ENCODE data around the gene FOSB. TPM values are rescaled to one million over a fixed set of nuclear protein-coding genes. Genes with fewer than 3 reads are reported as not detected.

The FOSB gene
- total RNA-seq, 1 donor: 337 TPM

DNA sequence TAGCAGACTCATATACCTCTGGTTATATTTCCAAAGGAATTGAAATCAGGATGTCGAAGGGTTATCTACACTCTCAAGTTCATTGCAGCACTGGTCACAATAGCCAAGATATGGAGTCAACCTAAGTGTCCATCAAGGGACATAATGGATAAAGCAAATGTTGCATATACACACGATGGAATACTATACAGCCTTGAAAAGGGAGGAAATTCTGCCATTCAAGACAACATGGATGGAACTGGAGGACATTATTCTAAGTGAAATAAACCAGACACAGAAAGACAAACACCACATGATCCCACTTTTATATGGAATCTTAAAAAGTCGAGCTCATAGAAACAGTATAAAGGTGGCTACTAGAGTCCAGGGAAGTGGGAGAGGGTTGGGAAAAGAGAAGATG is 30.5 kb upstream of the FOSB start:
- peaks cover 19% of the 10 kb centered on the region for H3K4me1 ChIP-seq (ENCODE audit: insufficient read depth, low read length)
- H3K4me3 ChIP-seq (ENCODE audit: low read length): no peak overlapping the region
- H3K27me3 ChIP-seq (ENCODE audit: insufficient read depth, low read length): no peaks in the 10 kb centered on the region
- no peaks in the 10 kb centered on the region for H3K9me3 ChIP-seq (ENCODE audit: low read depth, low read length)

DNA sequence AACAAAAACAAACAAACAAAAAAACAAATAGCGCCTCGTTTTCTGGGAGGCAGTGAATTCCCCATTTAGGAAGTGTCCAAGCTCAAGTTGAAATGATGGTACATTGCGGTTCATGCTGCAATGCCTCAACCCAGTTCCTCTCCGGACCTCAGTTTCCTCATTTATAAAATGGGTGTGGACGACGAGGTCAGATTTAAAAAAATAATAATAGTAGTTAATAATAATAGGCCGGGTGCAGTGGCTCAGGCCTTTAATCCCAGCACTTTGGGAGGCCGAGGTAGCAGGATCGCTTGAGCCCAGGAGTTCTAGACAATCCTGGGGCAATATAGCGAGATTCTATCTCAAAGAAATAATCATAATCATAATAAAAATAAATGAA is 28.6 kb upstream of the FOSB start:
- no peaks in the 10 kb centered on the region for H3K9me3 ChIP-seq (ENCODE audit: low read depth, low read length)
- H3K27me3 ChIP-seq (ENCODE audit: insufficient read depth, low read length): no peaks in the 10 kb centered on the region
- peak overlapping the region; percentile 56 for H3K4me3 ChIP-seq (ENCODE audit: low read length)
- peaks cover 35% of the 10 kb centered on the region for H3K4me1 ChIP-seq (ENCODE audit: insufficient read depth, low read length)

DNA sequence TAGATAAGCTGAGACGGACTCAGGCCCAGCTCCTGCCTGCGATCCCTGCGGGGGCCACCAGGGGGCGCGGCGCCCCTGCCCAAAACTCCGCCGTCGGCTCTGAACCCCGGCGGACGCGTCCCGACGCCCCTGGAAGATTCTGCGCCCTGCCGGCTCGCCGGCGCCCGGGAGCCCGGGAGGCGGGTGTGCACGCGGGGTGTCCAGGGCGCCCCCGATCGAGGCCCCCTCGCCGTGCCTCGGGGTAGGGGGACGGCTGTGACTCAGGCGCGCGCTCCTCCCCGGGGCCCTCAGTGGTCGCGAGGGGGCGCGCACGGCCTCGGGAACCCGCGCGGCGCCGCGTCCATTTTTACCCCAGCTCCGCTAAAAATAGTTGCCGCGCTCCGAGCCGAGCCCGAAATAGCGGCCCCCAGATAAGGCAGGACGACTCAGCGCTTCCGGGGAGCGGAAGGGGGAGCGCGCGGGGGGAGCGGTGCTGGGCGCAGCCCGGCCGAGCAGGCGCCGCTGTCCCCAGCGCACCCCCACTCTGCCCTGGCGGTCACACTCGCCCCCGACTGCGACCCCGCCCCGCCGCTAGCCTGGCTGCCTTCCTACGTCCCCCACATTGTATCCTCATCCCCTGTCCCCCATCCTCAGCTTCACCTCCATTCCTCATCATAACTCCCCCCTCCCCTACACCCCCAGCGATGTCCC is 28.1 kb upstream of the FOSB start:
- Histone ChIP-seq H3K4me3 (ENCODE audit: low read length) (peak overlapping the region; percentile 56), H3K4me1 (ENCODE audit: insufficient read depth, low read length) (peaks cover 40% of the 10 kb centered on the region), H3K9me3 (ENCODE audit: low read depth, low read length) (no peaks in the 10 kb centered on the region), H3K27me3 (ENCODE audit: insufficient read depth, low read length) (no peaks in the 10 kb centered on the region)

DNA sequence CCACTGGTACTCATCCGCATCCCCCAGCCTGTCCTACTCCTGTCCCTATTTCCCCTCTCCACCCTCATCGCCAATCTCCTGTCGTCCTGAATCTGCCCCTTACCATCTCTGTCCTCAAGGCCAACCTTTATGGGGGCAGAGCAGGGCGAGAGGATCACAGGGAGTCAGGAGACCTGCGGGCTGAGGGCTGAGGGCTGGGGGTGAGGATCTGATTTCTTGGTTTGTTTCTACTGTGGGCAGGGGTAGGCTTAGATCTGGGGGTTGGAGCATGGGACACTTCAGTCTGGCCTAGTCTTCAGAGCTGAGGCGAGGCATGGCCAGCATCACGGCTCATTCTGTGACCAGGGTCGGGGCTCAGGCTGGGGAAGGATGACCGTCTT is 27.5 kb upstream of the FOSB start:
- no peaks in the 10 kb centered on the region for H3K27me3 ChIP-seq (ENCODE audit: insufficient read depth, low read length)
- no peak overlapping the region for H3K4me3 ChIP-seq (ENCODE audit: low read length)
- H3K4me1 ChIP-seq (ENCODE audit: insufficient read depth, low read length): peaks cover 45% of the 10 kb centered on the region
- H3K9me3 ChIP-seq (ENCODE audit: low read depth, low read length): no peaks in the 10 kb centered on the region

DNA sequence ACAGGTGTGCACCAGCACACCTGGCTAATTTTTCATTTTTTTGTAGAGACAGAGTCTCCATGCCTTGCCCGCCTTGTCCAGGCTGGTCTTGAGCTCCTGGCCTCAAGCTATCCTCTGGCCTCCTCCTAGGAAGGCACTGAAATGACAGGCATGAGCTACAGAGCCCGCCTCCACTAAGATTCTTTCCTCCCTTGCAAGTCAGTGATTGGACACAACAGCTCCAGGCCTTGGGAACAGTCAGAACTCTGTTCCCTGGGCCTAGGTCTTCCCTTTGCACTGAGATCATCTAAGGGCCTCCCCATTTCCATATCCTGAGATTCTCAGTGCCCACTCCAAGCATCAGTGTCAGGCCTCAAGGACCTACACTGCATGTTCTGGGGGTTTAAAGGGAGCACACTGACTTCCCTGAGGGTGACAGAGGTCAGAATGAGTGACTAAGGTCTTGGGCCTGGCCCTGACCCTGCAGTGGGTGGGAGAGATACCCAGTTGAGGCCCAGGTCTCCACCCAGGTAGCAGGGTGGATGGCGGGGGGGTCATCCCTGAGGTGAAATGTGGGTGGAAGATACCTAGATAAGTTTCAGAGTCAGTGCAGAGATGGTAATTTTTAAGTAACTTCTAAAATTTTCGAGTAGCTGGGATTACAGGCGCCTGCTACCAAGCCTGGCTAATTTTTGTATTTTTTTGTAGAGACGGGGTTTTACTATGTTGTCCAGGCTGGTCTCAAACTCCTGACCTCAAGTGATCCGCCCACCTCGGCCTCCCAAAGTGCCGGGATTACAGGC is 26.7 kb upstream of the FOSB start:
- Histone ChIP-seq H3K4me1 (ENCODE audit: insufficient read depth, low read length) (peaks cover 45% of the 10 kb centered on the region), H3K27me3 (ENCODE audit: insufficient read depth, low read length) (no peaks in the 10 kb centered on the region)

DNA sequence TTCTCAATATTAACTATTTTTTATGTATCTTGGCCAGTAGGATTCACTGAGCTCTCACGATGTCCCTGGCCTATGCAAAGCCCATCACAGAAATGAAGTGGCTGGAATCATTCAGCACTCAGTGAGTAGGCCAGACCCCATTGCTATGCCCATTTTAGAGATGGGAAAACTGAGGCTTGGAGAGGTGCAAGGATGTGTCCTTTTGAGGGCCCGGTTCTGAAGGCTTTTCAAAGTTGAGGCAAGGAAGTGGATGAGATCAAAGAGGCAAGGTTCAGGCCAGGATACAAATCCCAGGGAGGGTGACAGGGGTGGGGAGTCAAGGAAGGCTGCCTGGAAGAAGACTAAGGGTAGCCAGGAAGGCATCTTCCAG is 25.4 kb upstream of the FOSB start:
- no peak overlapping the region for H3K4me3 ChIP-seq (ENCODE audit: low read length)
- H3K9me3 ChIP-seq (ENCODE audit: low read depth, low read length): no peaks in the 10 kb centered on the region
- no peaks in the 10 kb centered on the region for H3K27me3 ChIP-seq (ENCODE audit: insufficient read depth, low read length)
- peaks cover 45% of the 10 kb centered on the region for H3K4me1 ChIP-seq (ENCODE audit: insufficient read depth, low read length)

More for the DNA sequence above, 26.7 kb upstream of the FOSB start:
- H3K4me3 ChIP-seq (ENCODE audit: low read length): no peak overlapping the region
- H3K9me3 ChIP-seq (ENCODE audit: low read depth, low read length): no peaks in the 10 kb centered on the region

DNA sequence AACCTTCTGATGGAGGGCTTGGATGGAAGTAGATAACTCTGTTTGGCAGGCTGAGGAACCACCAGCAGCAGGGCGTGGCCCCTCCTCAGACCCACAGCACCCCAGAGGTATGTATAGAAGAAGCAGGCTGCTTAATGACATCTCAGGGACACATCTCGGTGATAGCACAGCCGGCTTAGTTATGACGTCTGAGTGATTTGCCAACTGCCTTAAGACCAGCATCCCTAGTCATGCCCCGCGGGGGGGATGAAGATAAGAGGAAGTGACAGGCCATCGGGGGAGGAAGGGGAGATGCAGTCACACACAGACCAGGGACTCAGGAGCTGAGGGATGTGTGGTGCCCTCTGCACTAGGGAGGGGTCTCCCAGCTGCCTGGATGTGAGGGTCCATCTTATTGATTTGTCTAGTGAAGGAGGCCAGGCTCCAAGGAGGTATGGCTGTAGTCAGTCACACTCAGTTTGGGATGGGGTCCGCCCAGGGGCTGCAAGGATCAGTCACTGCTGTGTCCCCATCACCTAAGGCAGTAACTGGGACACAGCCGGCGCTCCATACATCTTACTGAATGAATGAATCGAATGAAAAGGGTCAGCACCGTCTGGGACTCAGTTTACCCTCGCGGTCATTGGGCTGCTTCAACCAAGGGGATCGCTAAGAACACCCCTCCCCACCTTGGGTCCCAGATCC is 24.9 kb upstream of the FOSB start:
- Histone ChIP-seq H3K4me3 (ENCODE audit: low read length) (peak overlapping the region; percentile 31), H3K9me3 (ENCODE audit: low read depth, low read length) (no peaks in the 10 kb centered on the region), H3K27me3 (ENCODE audit: insufficient read depth, low read length) (no peaks in the 10 kb centered on the region), H3K4me1 (ENCODE audit: insufficient read depth, low read length) (peaks cover 45% of the 10 kb centered on the region)

DNA sequence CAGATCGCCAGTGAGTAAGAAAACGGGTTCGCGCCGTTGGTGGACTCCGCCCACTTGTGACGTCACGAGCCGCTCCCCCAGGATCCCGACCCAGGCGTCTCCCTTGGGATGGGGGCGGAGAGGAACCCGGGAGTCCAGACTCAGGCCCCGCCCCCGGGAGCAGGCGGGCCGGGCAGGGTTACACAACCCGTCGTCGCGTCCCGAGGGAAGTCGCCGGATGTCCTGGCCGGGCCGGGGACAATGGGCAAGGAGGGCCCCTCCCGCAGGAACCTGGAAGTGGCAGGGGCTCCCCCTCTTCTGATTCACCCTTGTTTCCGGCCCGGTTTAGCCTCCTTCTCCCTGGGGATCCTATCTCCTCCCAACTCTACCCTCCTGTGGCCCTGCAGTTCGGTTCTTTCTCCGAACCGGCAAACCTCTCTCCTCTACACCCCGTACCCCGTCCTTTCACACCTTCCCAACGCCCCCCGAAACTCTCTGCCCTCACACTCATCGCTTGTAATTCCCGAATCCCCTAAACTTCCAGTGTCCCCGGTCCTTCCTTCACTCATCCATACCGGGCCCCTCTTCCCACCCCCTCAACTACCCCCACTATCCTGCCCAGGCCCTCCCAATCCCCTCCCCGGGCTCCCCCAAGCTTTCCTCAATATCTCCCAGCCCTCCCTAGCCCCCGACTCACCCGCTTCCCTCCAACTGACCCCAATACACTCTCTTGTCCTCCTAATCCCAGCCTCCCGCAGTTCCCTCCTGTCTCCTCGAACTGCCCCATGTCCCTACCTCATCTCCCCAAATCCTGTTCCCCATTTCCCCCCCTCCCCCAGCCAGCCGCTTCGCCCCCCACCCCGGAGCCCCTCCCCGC is 24.1 kb upstream of the FOSB start:
- peak overlapping the region; percentile 31 for H3K4me3 ChIP-seq (ENCODE audit: low read length)
- no peaks in the 10 kb centered on the region for H3K27me3 ChIP-seq (ENCODE audit: insufficient read depth, low read length)
- peaks cover 45% of the 10 kb centered on the region for H3K4me1 ChIP-seq (ENCODE audit: insufficient read depth, low read length)
- no peaks in the 10 kb centered on the region for H3K9me3 ChIP-seq (ENCODE audit: low read depth, low read length)

DNA sequence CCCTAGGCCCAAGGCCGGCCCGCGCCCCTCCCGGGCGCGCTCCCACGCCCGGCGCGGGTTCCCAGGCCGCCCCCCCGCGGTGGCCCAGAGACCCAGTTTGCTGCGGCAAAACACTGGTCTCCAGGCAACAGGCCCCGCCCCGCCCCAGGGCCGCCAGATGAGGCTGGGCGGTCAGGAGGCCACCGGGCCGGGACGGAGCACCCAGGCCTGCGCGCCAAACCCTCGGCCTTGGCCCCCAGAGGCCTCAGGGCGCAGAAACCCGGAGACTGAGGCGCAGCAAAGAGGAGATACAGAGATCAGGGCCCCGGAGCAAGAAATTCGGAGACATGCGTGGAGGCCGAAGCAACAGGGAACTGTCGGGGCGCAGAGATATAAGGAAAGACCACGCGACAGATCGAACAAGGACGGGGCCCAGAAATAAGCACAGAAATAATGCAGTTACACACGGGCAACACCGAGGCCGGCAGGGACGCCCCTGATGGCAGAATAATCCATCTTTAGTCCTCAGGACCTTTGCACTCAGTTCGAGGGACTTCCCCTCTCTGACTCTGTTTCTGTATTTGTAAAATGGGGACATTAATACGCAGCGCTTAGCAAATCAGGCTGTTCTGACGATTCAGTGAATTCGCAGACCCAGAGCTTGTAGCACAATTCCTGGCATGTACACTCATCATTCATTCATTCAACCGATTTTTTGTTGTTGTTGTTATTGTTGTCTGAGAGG is 23.3 kb upstream of the FOSB start:
- Histone ChIP-seq H3K27me3 (ENCODE audit: insufficient read depth, low read length) (no peaks in the 10 kb centered on the region), H3K9me3 (ENCODE audit: low read depth, low read length) (no peaks in the 10 kb centered on the region), H3K4me1 (ENCODE audit: insufficient read depth, low read length) (peaks cover 46% of the 10 kb centered on the region), H3K4me3 (ENCODE audit: low read length) (peak overlapping the region; percentile 17)

DNA sequence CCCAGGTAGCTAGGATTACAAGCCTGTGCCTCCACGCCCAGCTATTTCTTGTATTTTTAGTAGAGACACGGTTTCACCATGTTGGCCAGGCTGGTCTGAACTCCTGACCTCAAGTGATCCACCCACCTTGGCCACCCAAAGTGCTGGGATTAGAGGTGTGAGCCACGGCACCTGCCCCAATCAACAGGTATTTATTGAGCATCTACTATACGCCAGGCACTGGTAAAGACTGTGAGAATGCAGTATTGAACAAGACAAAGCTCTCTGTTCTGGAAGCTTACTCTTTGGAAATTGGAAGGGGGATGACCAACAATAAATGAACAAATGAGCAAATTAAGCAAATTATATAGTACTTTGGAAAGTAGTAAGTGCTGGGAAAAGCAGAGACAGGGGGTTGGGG is 22.7 kb upstream of the FOSB start:
- Histone ChIP-seq H3K27me3 (ENCODE audit: insufficient read depth, low read length) (no peaks in the 10 kb centered on the region), H3K4me1 (ENCODE audit: insufficient read depth, low read length) (peaks cover 51% of the 10 kb centered on the region)

DNA sequence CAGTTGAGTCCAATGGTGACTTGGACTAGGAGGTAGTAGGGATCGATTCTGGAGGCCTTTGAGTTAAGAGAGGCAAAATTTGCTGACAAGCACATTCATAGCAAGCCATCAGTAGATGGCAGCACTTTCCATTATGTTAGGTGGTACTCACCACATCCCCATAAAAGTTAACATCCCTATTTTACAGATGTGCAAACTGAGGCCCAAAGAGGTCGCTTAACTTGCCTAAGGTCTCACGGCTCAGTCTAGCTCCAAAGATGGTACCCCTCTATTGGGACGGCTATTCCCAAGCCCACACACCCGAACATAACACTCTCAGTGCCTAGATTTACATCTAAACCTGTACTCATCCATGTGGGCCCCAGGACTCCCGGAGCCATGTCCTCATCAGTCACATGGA is 21.5 kb upstream of the FOSB start:
- Histone ChIP-seq H3K4me1 (ENCODE audit: insufficient read depth, low read length) (peaks cover 55% of the 10 kb centered on the region), H3K27me3 (ENCODE audit: insufficient read depth, low read length) (no peaks in the 10 kb centered on the region), H3K4me3 (ENCODE audit: low read length) (no peak overlapping the region), H3K9me3 (ENCODE audit: low read depth, low read length) (no peaks in the 10 kb centered on the region)

More for the DNA sequence above, 22.7 kb upstream of the FOSB start:
- Histone ChIP-seq H3K9me3 (ENCODE audit: low read depth, low read length) (no peaks in the 10 kb centered on the region), H3K4me3 (ENCODE audit: low read length) (no peak overlapping the region)

DNA sequence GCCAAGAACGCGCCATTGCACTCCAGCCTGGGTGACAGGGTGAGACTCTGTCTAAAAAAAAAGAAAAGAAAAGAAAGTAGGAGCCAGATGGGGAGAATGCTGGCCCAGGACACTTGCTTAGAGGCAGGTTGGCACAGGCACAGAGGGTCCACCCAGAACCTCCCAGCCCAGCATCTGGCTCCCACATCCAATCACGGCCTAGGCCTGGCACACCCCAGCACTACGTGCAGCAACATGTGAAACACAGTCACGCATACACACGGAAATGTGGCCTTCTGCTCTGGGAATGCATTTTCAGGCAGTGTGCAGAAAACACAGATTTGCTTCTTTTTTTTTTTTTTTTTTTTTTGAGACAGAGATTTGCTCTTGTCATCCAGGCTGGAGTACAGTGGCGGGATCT is 20.9 kb upstream of the FOSB start:
- peaks cover 59% of the 10 kb centered on the region for H3K4me1 ChIP-seq (ENCODE audit: insufficient read depth, low read length)
- H3K27me3 ChIP-seq (ENCODE audit: insufficient read depth, low read length): no peaks in the 10 kb centered on the region
- H3K4me3 ChIP-seq (ENCODE audit: low read length): no peak overlapping the region
- H3K9me3 ChIP-seq (ENCODE audit: low read depth, low read length): no peaks in the 10 kb centered on the region

DNA sequence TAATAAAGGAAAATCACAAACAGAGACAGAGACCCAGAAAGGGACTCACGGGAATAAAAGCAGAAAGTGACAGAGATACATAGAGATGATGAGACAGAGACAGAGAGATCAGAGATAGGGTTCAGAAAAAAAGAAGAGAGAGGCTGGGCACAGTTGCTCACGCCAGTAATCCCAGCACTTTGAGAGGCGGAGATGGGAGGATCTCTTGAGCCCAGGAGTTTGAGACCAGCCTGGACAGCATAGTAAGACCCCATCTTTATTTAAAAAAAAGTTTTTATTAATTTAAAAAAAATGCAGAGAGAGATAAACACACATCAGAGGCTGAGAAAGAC is 19.4 kb upstream of the FOSB start:
- H3K9me3 ChIP-seq (ENCODE audit: low read depth, low read length): no peaks in the 10 kb centered on the region
- H3K27me3 ChIP-seq (ENCODE audit: insufficient read depth, low read length): peaks cover 3% of the 10 kb centered on the region
- peaks cover 52% of the 10 kb centered on the region for H3K4me1 ChIP-seq (ENCODE audit: insufficient read depth, low read length)
- H3K4me3 ChIP-seq (ENCODE audit: low read length): no peak overlapping the region

DNA sequence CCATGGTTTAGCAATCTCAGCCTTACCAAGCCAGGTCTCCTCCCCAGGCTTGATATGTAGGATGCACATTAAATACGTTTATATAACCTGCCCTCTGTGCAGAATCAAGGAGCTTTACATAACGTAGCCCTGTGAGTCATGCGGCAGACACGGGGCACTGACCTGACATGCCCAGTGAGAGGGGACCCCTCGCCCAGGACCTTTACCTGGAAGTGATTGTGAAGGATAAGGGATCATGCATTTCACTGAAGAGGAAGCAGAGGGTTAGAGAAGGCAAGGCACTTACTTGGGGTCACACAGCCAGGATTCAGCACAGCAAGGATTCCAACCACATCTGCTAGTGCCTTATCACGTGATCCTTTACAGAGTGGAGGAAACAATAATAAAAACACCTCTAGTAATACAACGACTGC is 18.9 kb upstream of the FOSB start:
- Histone ChIP-seq H3K9me3 (ENCODE audit: low read depth, low read length) (no peaks in the 10 kb centered on the region), H3K27me3 (ENCODE audit: insufficient read depth, low read length) (peaks cover 3% of the 10 kb centered on the region), H3K4me1 (ENCODE audit: insufficient read depth, low read length) (peaks cover 52% of the 10 kb centered on the region), H3K4me3 (ENCODE audit: low read length) (no peak overlapping the region)
